Tibial nerve (tissue), 4 donors: ENCODE measurements around the gene HIC2.
"Not testable (repeated sequence)": the region's sequence is repeated elsewhere in the genome, so short reads cannot be mapped to it uniquely, and the experiment has no call there.

ENCODE experiments used
- EP300 ChIP-seq, 2 donors: sonication (generic); formaldehyde crosslinking; IDR thresholded peaks; one replicate each; pipeline ENCODE4 v1.6.1; 2017; ENCODE audit warnings: antibody characterized with exemption in 2 of 2, mild to moderate bottlenecking in 1 of 2
- POLR2A ChIP-seq, 2 donors: fragments of 450-650 bp; IDR thresholded peaks; one replicate each; pipeline ENCODE4 v1.6.1; 2017; ENCODE audit warnings: antibody characterized with exemption in 2 of 2, mild to moderate bottlenecking in 2 of 2, moderate library complexity in 2 of 2
- TF ChIP-seq, protein P1 (sequence below), 5 experiments: fragments of 200-600 bp in 3 of 5; fragments of 450-650 bp in 2 of 5; sonication (generic) in 3 of 5; IDR thresholded peaks; one replicate each; pipeline ENCODE4 v1.5.1; 2016 to 2019; ENCODE audit warnings: antibody characterized with exemption in 5 of 5, mild to moderate bottlenecking in 3 of 5, moderate library complexity in 2 of 5

DNA sequence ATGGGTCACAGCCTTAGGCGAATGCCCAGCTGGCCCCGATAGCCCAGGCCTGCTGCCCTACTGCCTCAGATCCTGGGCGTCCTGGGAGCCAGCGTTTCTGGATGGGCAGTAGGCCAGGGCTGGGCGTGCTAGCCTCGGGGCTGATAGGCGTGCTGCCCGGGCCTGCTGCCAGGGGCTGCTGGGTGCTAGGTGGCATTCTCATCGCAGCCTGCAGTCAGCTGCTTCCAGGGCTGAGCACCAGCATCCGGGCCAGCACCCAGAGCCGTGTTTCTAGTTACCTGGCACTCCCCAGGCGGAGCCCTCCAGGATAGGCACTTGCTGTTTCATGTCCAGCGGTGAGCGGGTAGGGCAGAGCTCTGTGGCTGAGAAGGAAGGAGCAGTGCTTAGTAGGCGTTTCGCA is 23.5 kb downstream of the HIC2 start:
- TF ChIP-seq, protein P1, sequence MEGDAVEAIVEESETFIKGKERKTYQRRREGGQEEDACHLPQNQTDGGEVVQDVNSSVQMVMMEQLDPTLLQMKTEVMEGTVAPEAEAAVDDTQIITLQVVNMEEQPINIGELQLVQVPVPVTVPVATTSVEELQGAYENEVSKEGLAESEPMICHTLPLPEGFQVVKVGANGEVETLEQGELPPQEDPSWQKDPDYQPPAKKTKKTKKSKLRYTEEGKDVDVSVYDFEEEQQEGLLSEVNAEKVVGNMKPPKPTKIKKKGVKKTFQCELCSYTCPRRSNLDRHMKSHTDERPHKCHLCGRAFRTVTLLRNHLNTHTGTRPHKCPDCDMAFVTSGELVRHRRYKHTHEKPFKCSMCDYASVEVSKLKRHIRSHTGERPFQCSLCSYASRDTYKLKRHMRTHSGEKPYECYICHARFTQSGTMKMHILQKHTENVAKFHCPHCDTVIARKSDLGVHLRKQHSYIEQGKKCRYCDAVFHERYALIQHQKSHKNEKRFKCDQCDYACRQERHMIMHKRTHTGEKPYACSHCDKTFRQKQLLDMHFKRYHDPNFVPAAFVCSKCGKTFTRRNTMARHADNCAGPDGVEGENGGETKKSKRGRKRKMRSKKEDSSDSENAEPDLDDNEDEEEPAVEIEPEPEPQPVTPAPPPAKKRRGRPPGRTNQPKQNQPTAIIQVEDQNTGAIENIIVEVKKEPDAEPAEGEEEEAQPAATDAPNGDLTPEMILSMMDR (IDR thresholded peaks at IDR 0.05) = not testable (repeated sequence)
- TF ChIP-seq POLR2A, EP300 (IDR thresholded peaks at IDR 0.05): not testable (repeated sequence)
